Activated T-cell treated with anti-CD3 and anti-CD28 coated beads, Interleukin-2, amount 50 U/mL, for 72 hours (primary cell): ENCODE data around the gene S1PR1. TPM values are rescaled to one million over a fixed set of nuclear protein-coding genes. Genes with fewer than 3 reads are reported as not detected.
A peak's percentile ranks its signal among the peaks of the same experiment; 100 is the strongest.
"Not testable (repeated sequence)": the region's sequence is repeated elsewhere in the genome, so short reads cannot be mapped to it uniquely, and the experiment has no call there.

ENCODE experiments used
- ATAC-seq, 2 donors: fragments of 150-1000 bp; cut with Tn5 transposase; replicated peaks in 1 of 2; 2 replicates each; pipeline ENCODE4 v1.10.0; 2021; ENCODE audit warnings: moderate library complexity in 2 of 2, mild to moderate bottlenecking in 1 of 2
- DNase-seq, 2 donors: peaks; one replicate each; pipeline ENCODE4 v3.0.0; 2021 to 2022; ENCODE audit warnings: mixed read lengths in 1 of 2
- H3K27ac Mint-ChIP-seq: one replicate; pipeline ENCODE4 v1.8.0; 2022; ENCODE audit warnings: mild to moderate bottlenecking, moderate library complexity, mixed read lengths
- H3K27me3 Mint-ChIP-seq: one replicate; pipeline ENCODE4 v1.8.0; 2022; ENCODE audit warnings: low read depth, mixed read lengths
- H3K36me3 Mint-ChIP-seq, 2 donors: one replicate each; pipeline ENCODE4 v1.8.0; 2022; ENCODE audit warnings: mixed read lengths in 2 of 2, mild to moderate bottlenecking in 1 of 2; ENCODE audit not compliant: insufficient read depth in 2 of 2
- H3K4me1 Mint-ChIP-seq: one replicate; pipeline ENCODE4 v1.8.0; 2022; ENCODE audit warnings: low read depth, mixed read lengths
- H3K4me3 Mint-ChIP-seq, 2 donors: one replicate each; pipeline ENCODE4 v1.8.0; 2022; ENCODE audit warnings: mild to moderate bottlenecking in 2 of 2, mixed read lengths in 2 of 2, moderate library complexity in 2 of 2
- H3K9me3 Mint-ChIP-seq, 2 donors: one replicate each; pipeline ENCODE4 v1.8.0; 2022; ENCODE audit warnings: mixed read lengths in 2 of 2
- total RNA-seq, 2 donors: library from RNA; stranded (reverse); gene quantifications; one replicate each; pipeline ENCODE4 v1.2.3, GENCODE V29; 2022

The S1PR1 gene
- total RNA-seq, 2 donors from 2014 or later, result 135 to 157 TPM

- no peak for ATAC-seq
- Mint-ChIP-seq H3K9me3 (peaks cover 4 to 7% of the 10 kb centered on the region in 2 donors), H3K36me3 (peaks cover 12 to 14% of the 10 kb centered on the region in 2 donors), H3K27ac (no peak overlapping the region), H3K4me1 (peaks cover 34% of the 10 kb centered on the region), H3K4me3 (peak overlapping the region in 1 of 2 donors; percentile 53), H3K27me3 (no peaks in the 10 kb centered on the region)
- no peak for DNase-seq
Observed at GRCh38 chr1:101227837-101228236, 9.0 kb upstream of the S1PR1 start.

- peaks cover 12 to 14% of the 10 kb centered on the region in 2 donors for H3K36me3 Mint-ChIP-seq
- ATAC-seq (peak in 1 of 2 donors; percentile 65), DNase-seq (no peak)
- peaks cover 4 to 7% of the 10 kb centered on the region in 2 donors for H3K9me3 Mint-ChIP-seq
- peaks cover 40% of the 10 kb centered on the region for H3K4me1 Mint-ChIP-seq
- H3K4me3 Mint-ChIP-seq, result peak overlapping the region in 1 of 2 donors; percentile 63
- no peaks in the 10 kb centered on the region for H3K27me3 Mint-ChIP-seq
- H3K27ac Mint-ChIP-seq, result peak overlapping the region; percentile 78
Observed at GRCh38 chr1:101228424-101229134, 8.2 kb upstream of the S1PR1 start.

GRCh38 chr1:101232182-101232581 is 4.6 kb upstream of the S1PR1 start:
- DNase-seq, ATAC-seq, H3K9me3 Mint-ChIP-seq, H3K27me3 Mint-ChIP-seq, H3K27ac Mint-ChIP-seq: not testable (repeated sequence)
- Mint-ChIP-seq H3K4me3 (peak overlapping the region in 1 of 2 donors; percentile 31), H3K4me1 (peaks cover 52% of the 10 kb centered on the region), H3K36me3 (peaks cover 19 to 23% of the 10 kb centered on the region in 2 donors)

- Mint-ChIP-seq H3K36me3 (peaks cover 27 to 32% of the 10 kb centered on the region in 2 donors), H3K27ac (peak overlapping the region; percentile 64), H3K9me3 (peaks cover 4 to 7% of the 10 kb centered on the region in 2 donors), H3K4me1 (peaks cover 49% of the 10 kb centered on the region), H3K27me3 (no peaks in the 10 kb centered on the region), H3K4me3 (peak overlapping the region; percentile 62 to 71)
- ATAC-seq, result no peak
- no peak for DNase-seq
Observed at GRCh38 chr1:101233495-101233894, 3.3 kb upstream of the S1PR1 start.

GRCh38 chr1:101235216-101235695 is 1.6 kb upstream of the S1PR1 start:
- peak overlapping the region; percentile 97 for H3K4me3 Mint-ChIP-seq
- peaks cover 4 to 7% of the 10 kb centered on the region in 2 donors for H3K9me3 Mint-ChIP-seq
- no peaks in the 10 kb centered on the region for H3K27me3 Mint-ChIP-seq
- H3K4me1 Mint-ChIP-seq, result peaks cover 47% of the 10 kb centered on the region
- no peak for DNase-seq
- H3K27ac Mint-ChIP-seq, result peak overlapping the region; percentile 98
- peak; percentile 3 to 45 for ATAC-seq
- peaks cover 43 to 46% of the 10 kb centered on the region in 2 donors for H3K36me3 Mint-ChIP-seq

- Mint-ChIP-seq H3K4me1 (peaks cover 47% of the 10 kb centered on the region), H3K4me3 (peak overlapping the region; percentile 97), H3K27ac (peak overlapping the region; percentile 98), H3K36me3 (peaks cover 49 to 50% of the 10 kb centered on the region in 2 donors), H3K27me3 (no peaks in the 10 kb centered on the region), H3K9me3 (peaks cover 4 to 7% of the 10 kb centered on the region in 2 donors)
- ATAC-seq, result peak; percentile 59 to 60
- peak; percentile 80 to 85 for DNase-seq
Observed at GRCh38 chr1:101235696-101236515, 913 bp upstream of the S1PR1 start.

GRCh38 chr1:101237229-101237837 is 514 bp downstream of the S1PR1 start:
- no peaks in the 10 kb centered on the region for H3K9me3 Mint-ChIP-seq
- H3K27me3 Mint-ChIP-seq, result no peaks in the 10 kb centered on the region
- peaks cover 59% of the 10 kb centered on the region for H3K4me1 Mint-ChIP-seq
- H3K4me3 Mint-ChIP-seq, result peak overlapping the region; percentile 97
- ATAC-seq (no peak), DNase-seq (no peak)
- peaks cover 43 to 52% of the 10 kb centered on the region in 2 donors for H3K36me3 Mint-ChIP-seq
- peak overlapping the region; percentile 98 for H3K27ac Mint-ChIP-seq

- peaks cover 48 to 57% of the 10 kb centered on the region in 2 donors for H3K36me3 Mint-ChIP-seq
- peaks cover 59% of the 10 kb centered on the region for H3K4me1 Mint-ChIP-seq
- peak overlapping the region; percentile 97 for H3K4me3 Mint-ChIP-seq
- DNase-seq, result peak; percentile 65 to 73
- peak overlapping the region; percentile 98 for H3K27ac Mint-ChIP-seq
- peak; percentile 10 to 12 for ATAC-seq
- H3K9me3 Mint-ChIP-seq, result no peaks in the 10 kb centered on the region
- no peaks in the 10 kb centered on the region for H3K27me3 Mint-ChIP-seq
Observed at GRCh38 chr1:101238031-101238628, 1.3 kb downstream of the S1PR1 start.

GRCh38 chr1:101238681-101239094 is 1.9 kb downstream of the S1PR1 start:
- DNase-seq (peak; percentile 94 to 95), ATAC-seq (peak; percentile 42 to 47)
- Mint-ChIP-seq H3K27ac (peak overlapping the region; percentile 98), H3K36me3 (peaks cover 49 to 62% of the 10 kb centered on the region in 2 donors), H3K27me3 (no peaks in the 10 kb centered on the region), H3K9me3 (no peaks in the 10 kb centered on the region), H3K4me1 (peaks cover 59% of the 10 kb centered on the region), H3K4me3 (peak overlapping the region; percentile 97)

GRCh38 chr1:101239095-101240040 is 2.5 kb downstream of the S1PR1 start:
- DNase-seq (peak; percentile 73 to 81), ATAC-seq (peak; percentile 42 to 48)
- H3K36me3 Mint-ChIP-seq, result peaks cover 50 to 62% of the 10 kb centered on the region in 2 donors
- peak overlapping the region; percentile 98 for H3K27ac Mint-ChIP-seq
- H3K27me3 Mint-ChIP-seq, result no peaks in the 10 kb centered on the region
- H3K4me1 Mint-ChIP-seq, result peaks cover 58% of the 10 kb centered on the region
- H3K9me3 Mint-ChIP-seq, result no peaks in the 10 kb centered on the region
- H3K4me3 Mint-ChIP-seq, result peak overlapping the region; percentile 97

GRCh38 chr1:101240041-101240430 is 3.2 kb downstream of the S1PR1 start:
- H3K27me3 Mint-ChIP-seq, result no peaks in the 10 kb centered on the region
- H3K4me3 Mint-ChIP-seq, result peak overlapping the region; percentile 97
- no peak for ATAC-seq
- DNase-seq, result no peak
- peaks cover 56% of the 10 kb centered on the region for H3K4me1 Mint-ChIP-seq
- peak overlapping the region; percentile 98 for H3K27ac Mint-ChIP-seq
- peaks cover 50 to 62% of the 10 kb centered on the region in 2 donors for H3K36me3 Mint-ChIP-seq
- no peaks in the 10 kb centered on the region for H3K9me3 Mint-ChIP-seq
